Loucy (cell line): Measurements from ENCODE around the gene THADA.

ENCODE experiments used
- H2AFZ ChIP-seq: fragments of 200-600 bp; sonication (generic); 2 replicates; pipeline ENCODE4 v1.6.0; 2016; ENCODE audit warnings: antibody characterized with exemption, mild to moderate bottlenecking, low read length, moderate library complexity
- H3F3A ChIP-seq: fragments of 200-600 bp; 2 replicates; pipeline ENCODE4 v1.6.0; 2016; ENCODE audit warnings: antibody characterized with exemption, low read depth, mild to moderate bottlenecking
- H3K27me3 ChIP-seq: fragments of 200-600 bp; sonication (generic); 2 replicates; pipeline ENCODE4 v1.6.1; 2014; ENCODE audit warnings: low read length, mild to moderate bottlenecking; ENCODE audit not compliant: insufficient read depth, poor library complexity, severe bottlenecking
- H3K36me3 ChIP-seq: fragments of 200-600 bp; sonication (generic); 2 replicates; pipeline ENCODE4 v1.6.1; 2016; ENCODE audit warnings: low read length; ENCODE audit not compliant: insufficient read depth
- H3K4me1 ChIP-seq: fragments of 200-600 bp; sonication (generic); 2 replicates; pipeline ENCODE4 v1.5.1; 2014; ENCODE audit warnings: low read length, mild to moderate bottlenecking; ENCODE audit not compliant: insufficient read depth, poor library complexity, severe bottlenecking
- H3K4me2 ChIP-seq: fragments of 200-600 bp; sonication (generic); 2 replicates; pipeline ENCODE4 v1.6.0; 2014; ENCODE audit warnings: antibody characterized with exemption, low read length, low read depth, mild to moderate bottlenecking; ENCODE audit not compliant: poor library complexity, severe bottlenecking
- H3K4me3 ChIP-seq: fragments of 200-600 bp; sonication (generic); 2 replicates; pipeline ENCODE4 v1.5.1; 2014; ENCODE audit warnings: low read length, mild to moderate bottlenecking, mixed read lengths; ENCODE audit not compliant: poor library complexity, severe bottlenecking
- H3K79me2 ChIP-seq: fragments of 200-600 bp; sonication (generic); 2 replicates; pipeline ENCODE4 v1.6.1; 2014; ENCODE audit warnings: low read length; ENCODE audit not compliant: insufficient read depth
- H3K9ac ChIP-seq: fragments of 200-600 bp; sonication (generic); 2 replicates; pipeline ENCODE4 v1.6.0; 2014; ENCODE audit warnings: mild to moderate bottlenecking, low read depth, low read length, moderate library complexity; ENCODE audit not compliant: poor library complexity, severe bottlenecking
- H3K9me2 ChIP-seq: fragments of 200-600 bp; sonication (generic); replicated peaks from 2 replicates; pipeline ENCODE4 v1.6.1; 2016; ENCODE audit warnings: low read depth, low read length, mixed read lengths
- H3K9me3 ChIP-seq: fragments of 200-600 bp; sonication (generic); 2 replicates; pipeline ENCODE4 v1.6.1; 2014; ENCODE audit warnings: mild to moderate bottlenecking, antibody characterized with exemption, low read length, low read depth; ENCODE audit not compliant: insufficient read depth
- H4K20me1 ChIP-seq: fragments of 200-600 bp; sonication (generic); 2 replicates; pipeline ENCODE4 v1.6.0; 2014; ENCODE audit warnings: antibody characterized with exemption, low read length, mild to moderate bottlenecking; ENCODE audit not compliant: insufficient read depth, poor library complexity, severe bottlenecking
- CTCF ChIP-seq: fragments of 200-600 bp; sonication (generic); conservative IDR thresholded peaks from 2 replicates; pipeline ENCODE4 v1.5.1; 2014; ENCODE audit warnings: mild to moderate bottlenecking, antibody characterized with exemption, low read length
- EZH2phosphoT487 ChIP-seq: fragments of 200-600 bp; IDR thresholded peaks from 2 replicates; pipeline ENCODE4 v1.6.1; 2018; ENCODE audit warnings: antibody characterized with exemption, mild to moderate bottlenecking, moderate library complexity, borderline replicate concordance

THADA gene

GRCh38 chr2:43513796-43514195, 82.0 kb downstream of the THADA start:
- Histone ChIP-seq H3K9ac (no peak overlapping the region), H3K9me2 (no peaks in the 10 kb centered on the region), H3K36me3 (no peaks in the 10 kb centered on the region), H2AFZ (no peak overlapping the region), H3K9me3 (no peaks in the 10 kb centered on the region), H3F3A (no peaks in the 10 kb centered on the region; the same call in 1 of the 2 replicates), H3K4me3 (no peak overlapping the region), H3K79me2 (no peaks in the 10 kb centered on the region), H3K4me2 (no peak overlapping the region), H3K27me3 (no peaks in the 10 kb centered on the region), H4K20me1 (no peaks in the 10 kb centered on the region), H3K4me1 (no peaks in the 10 kb centered on the region)
- no peak for TF ChIP-seq CTCF
- no peak for TF ChIP-seq EZH2phosphoT487

- H3K4me2 ChIP-seq: no peak overlapping the region
- no peaks in the 10 kb centered on the region for H3K36me3 ChIP-seq
- TF ChIP-seq EZH2phosphoT487 (no peak), CTCF (no peak)
- H2AFZ ChIP-seq: no peak overlapping the region
- H3K27me3 ChIP-seq: no peaks in the 10 kb centered on the region
- H3K4me1 ChIP-seq: no peaks in the 10 kb centered on the region
- H3K9ac ChIP-seq: no peak overlapping the region
- no peak overlapping the region for H3K4me3 ChIP-seq
- H4K20me1 ChIP-seq: no peaks in the 10 kb centered on the region
- no peaks in the 10 kb centered on the region for H3K9me3 ChIP-seq
- H3F3A ChIP-seq: no peaks in the 10 kb centered on the region; the same call in 1 of the 2 replicates
- no peaks in the 10 kb centered on the region for H3K9me2 ChIP-seq
- no peaks in the 10 kb centered on the region for H3K79me2 ChIP-seq
Measured at GRCh38 chr2:43513216-43513615, 82.6 kb downstream of the THADA start.

GRCh38 chr2:43511199-43511598, 84.6 kb downstream of the THADA start:
- TF ChIP-seq EZH2phosphoT487 (no peak), CTCF (no peak)
- H3K36me3 ChIP-seq: peaks cover 5% of the 10 kb centered on the region; the same call in 1 of the 2 replicates
- no peaks in the 10 kb centered on the region for H3K9me3 ChIP-seq

More at GRCh38 chr2:43511199-43511598, 84.6 kb downstream of the THADA start:
- no peaks in the 10 kb centered on the region for H3K27me3 ChIP-seq
- H3F3A ChIP-seq: no peaks in the 10 kb centered on the region; the same call in 1 of the 2 replicates
- no peaks in the 10 kb centered on the region for H3K4me1 ChIP-seq
- H3K4me2 ChIP-seq: no peak overlapping the region
- no peaks in the 10 kb centered on the region for H3K79me2 ChIP-seq
- H3K9ac ChIP-seq: no peak overlapping the region
- no peak overlapping the region for H2AFZ ChIP-seq
- no peaks in the 10 kb centered on the region for H3K9me2 ChIP-seq
- no peaks in the 10 kb centered on the region for H4K20me1 ChIP-seq
- no peak overlapping the region for H3K4me3 ChIP-seq
